ENCODE measurements around the gene AQP1.

The AQP1 gene

GRCh38 chr7:30931161-30931928 lies 19.7 kb downstream of the AQP1 start (continued):
- no peak for TF ChIP-seq PATZ1 (CRISPR knock-in tag; IDR thresholded peaks at IDR 0.05; ENCODE audit: borderline replicate concordance)
- TF ChIP-seq POU6F1 (CRISPR knock-in tag; IDR thresholded peaks at IDR 0.05; ENCODE audit: borderline replicate concordance, low read depth): no peak
- no peak for TF ChIP-seq ZFP3 (CRISPR knock-in tag; IDR thresholded peaks at IDR 0.05)

GRCh38 chr7:30931929-30932540 lies 20.4 kb downstream of the AQP1 start:
- no peak for ATAC-seq

GRCh38 chr7:30932562-30932961 lies 20.9 kb downstream of the AQP1 start:
- ATAC-seq: no peak
- TF ChIP-seq ZFP3 (CRISPR knock-in tag; IDR thresholded peaks at IDR 0.05): no peak
- TF ChIP-seq BACH2 (CRISPR knock-in tag; IDR thresholded peaks at IDR 0.05; ENCODE audit: borderline replicate concordance): no peak
- no peak for TF ChIP-seq POU6F1 (CRISPR knock-in tag; IDR thresholded peaks at IDR 0.05; ENCODE audit: borderline replicate concordance, low read depth)
- TF ChIP-seq TSHZ2 (CRISPR knock-in tag; IDR thresholded peaks at IDR 0.05): no peak
- no peak for TF ChIP-seq ZNF565 (CRISPR knock-in tag; conservative IDR thresholded peaks at IDR 0.05; ENCODE audit: low read depth)
- TF ChIP-seq RARB (CRISPR knock-in tag; IDR thresholded peaks at IDR 0.05): no peak

More at GRCh38 chr7:30931929-30932540, 20.4 kb downstream of the AQP1 start:
- TF ChIP-seq OSR1 (CRISPR knock-in tag; IDR thresholded peaks at IDR 0.05) (no peak), ESRRG (CRISPR knock-in tag; IDR thresholded peaks at IDR 0.05) (no peak), ZFP30 (CRISPR knock-in tag; IDR thresholded peaks at IDR 0.05) (no peak), POU6F1 (CRISPR knock-in tag; IDR thresholded peaks at IDR 0.05; ENCODE audit: borderline replicate concordance, low read depth) (no peak), PPARA (CRISPR knock-in tag; IDR thresholded peaks at IDR 0.05; ENCODE audit: borderline replicate concordance) (no peak), CSDC2 (CRISPR knock-in tag; IDR thresholded peaks at IDR 0.05) (no peak), TSHZ2 (CRISPR knock-in tag; IDR thresholded peaks at IDR 0.05) (no peak), ARNTL (CRISPR knock-in tag; IDR thresholded peaks at IDR 0.05; ENCODE audit: borderline replicate concordance, low read depth) (no peak), CREB5 (CRISPR knock-in tag; IDR thresholded peaks at IDR 0.05; ENCODE audit: low read depth) (no peak), ZNF8 (CRISPR knock-in tag; IDR thresholded peaks at IDR 0.05) (no peak), SNAI2 (CRISPR knock-in tag; IDR thresholded peaks at IDR 0.05) (no peak)
